Measurements from ENCODE around the gene AQP2. TPM values are rescaled to one million over a fixed set of nuclear protein-coding genes. Genes with fewer than 3 reads are reported as not detected.

The AQP2 gene
- total RNA-seq, 2 experiments from 2014 or later = not detected

- ChIA-PET POLR2A (interaction anchor here (1.1 kb wide), 1 partner anchor 23 kb away, joined by 3 read pairs; no protein-coding TSS in a partner anchor), CTCF (interaction anchor here (1.6 to 4.1 kb wide), 3 partner anchors 13 to 82 kb away, joined by 5 to 34 read pairs (median 11); no protein-coding TSS in a partner anchor)
- H3K9me3 Mint-ChIP-seq = no peaks in the 10 kb centered on the region
- DNase-seq = no peak
- no peak overlapping the region for H3K27ac Mint-ChIP-seq
- intact Hi-C loops (cut with micrococcal nuclease) = no loop called here
- peaks cover 5% of the 10 kb centered on the region for H3K4me1 Mint-ChIP-seq (ENCODE audit: low read depth)
- H3K36me3 Mint-ChIP-seq (ENCODE audit: low read depth) = no peaks in the 10 kb centered on the region
- H3K4me3 Mint-ChIP-seq = no peak overlapping the region
- ATAC-seq = no peak
- H3K27me3 Mint-ChIP-seq = peaks cover 9% of the 10 kb centered on the region
- no peak for TF ChIP-seq CTCF (IDR thresholded peaks at IDR 0.05)
Observed at GRCh38 chr12:49932533-49933130, 17.9 kb upstream of the AQP2 start.

GRCh38 chr12:49933796-49934195 lies 16.7 kb upstream of the AQP2 start:
- H3K9me3 Mint-ChIP-seq = no peaks in the 10 kb centered on the region
- POLR2A ChIA-PET = no interaction called here

GRCh38 chr12:49934505-49934904 lies 16.0 kb upstream of the AQP2 start:
- ATAC-seq = no peak
- no peaks in the 10 kb centered on the region for H3K36me3 Mint-ChIP-seq (ENCODE audit: low read depth)

More at GRCh38 chr12:49933796-49934195, 16.7 kb upstream of the AQP2 start:
- peaks cover 5% of the 10 kb centered on the region for H3K4me1 Mint-ChIP-seq (ENCODE audit: low read depth)
- no peak for ATAC-seq
- H3K36me3 Mint-ChIP-seq (ENCODE audit: low read depth) = no peaks in the 10 kb centered on the region
- peaks cover 9% of the 10 kb centered on the region for H3K27me3 Mint-ChIP-seq
- no peak overlapping the region for H3K27ac Mint-ChIP-seq
- no peak for DNase-seq
- intact Hi-C loops (cut with micrococcal nuclease) = no loop called here
- CTCF ChIA-PET = interaction anchor here (0.6 to 4.1 kb wide), 2 partner anchors 12 to 29 kb away, joined by 3 to 34 read pairs; no protein-coding TSS in a partner anchor
- no peak for TF ChIP-seq CTCF (IDR thresholded peaks at IDR 0.05)
- no peak overlapping the region for H3K4me3 Mint-ChIP-seq

GRCh38 chr12:49936925-49937324 lies 13.6 kb upstream of the AQP2 start:
- intact Hi-C loops (cut with micrococcal nuclease) = no loop called here
- DNase-seq (no peak), ATAC-seq (no peak)
- no peak overlapping the region for H3K4me3 Mint-ChIP-seq
- H3K9me3 Mint-ChIP-seq = no peaks in the 10 kb centered on the region
- no peak overlapping the region for H3K27ac Mint-ChIP-seq
- POLR2A ChIA-PET = no interaction called here
- no peaks in the 10 kb centered on the region for H3K36me3 Mint-ChIP-seq (ENCODE audit: low read depth)
- H3K27me3 Mint-ChIP-seq = peaks cover 5% of the 10 kb centered on the region
- CTCF ChIA-PET = interaction anchor here (0.8 to 2.6 kb wide), 4 partner anchors 9 to 133 kb away, joined by 3 to 13 read pairs (median 6); no protein-coding TSS in a partner anchor
- H3K4me1 Mint-ChIP-seq (ENCODE audit: low read depth) = no peaks in the 10 kb centered on the region
- no peak for TF ChIP-seq CTCF (IDR thresholded peaks at IDR 0.05)

More at GRCh38 chr12:49934505-49934904, 16.0 kb upstream of the AQP2 start:
- TF ChIP-seq CTCF (IDR thresholded peaks at IDR 0.05) = no peak
- peaks cover 9% of the 10 kb centered on the region for H3K27me3 Mint-ChIP-seq
- ChIA-PET POLR2A (no interaction called here), CTCF (interaction anchor here (4.1 kb wide), 1 partner anchor 11 kb away, joined by 34 read pairs; no protein-coding TSS in a partner anchor)
- no peak for DNase-seq
- H3K27ac Mint-ChIP-seq = no peak overlapping the region
- intact Hi-C loops (cut with micrococcal nuclease) = no loop called here
- no peaks in the 10 kb centered on the region for H3K9me3 Mint-ChIP-seq
- H3K4me1 Mint-ChIP-seq (ENCODE audit: low read depth) = peaks cover 5% of the 10 kb centered on the region
- H3K4me3 Mint-ChIP-seq = no peak overlapping the region

- no peaks in the 10 kb centered on the region for H3K36me3 Mint-ChIP-seq (ENCODE audit: low read depth)
- no peak for TF ChIP-seq CTCF (IDR thresholded peaks at IDR 0.05)
- no peak overlapping the region for H3K4me3 Mint-ChIP-seq
- peaks cover 5% of the 10 kb centered on the region for H3K27me3 Mint-ChIP-seq
- intact Hi-C loops (cut with micrococcal nuclease) = no loop called here
- ChIA-PET POLR2A (interaction anchor here (0.7 kb wide), 1 partner anchor 8 kb away, joined by 3 read pairs; no protein-coding TSS in a partner anchor), CTCF (interaction anchor here (0.8 to 2.6 kb wide), 6 partner anchors 8 to 160 kb away, joined by 3 to 13 read pairs (median 4); no protein-coding TSS in a partner anchor)
- no peaks in the 10 kb centered on the region for H3K9me3 Mint-ChIP-seq
- DNase-seq (no peak), ATAC-seq (no peak)
- H3K27ac Mint-ChIP-seq = no peak overlapping the region
- no peaks in the 10 kb centered on the region for H3K4me1 Mint-ChIP-seq (ENCODE audit: low read depth)
Observed at GRCh38 chr12:49937639-49938300, 12.8 kb upstream of the AQP2 start.
